NB4 (cell line): Measurements from ENCODE around the gene IGF1R.
"Not testable (repeated sequence)": the region's sequence is repeated elsewhere in the genome, so short reads cannot be mapped to it uniquely, and the experiment has no call there.

ENCODE experiments used
- MYC ChIP-seq: IDR thresholded peaks from 2 replicates; pipeline ENCODE4 v1.6.1; 2011; ENCODE audit warnings: low read depth, low read length
- POLR2A ChIP-seq: IDR thresholded peaks from 2 replicates; pipeline ENCODE4 v1.6.1; 2011; ENCODE audit warnings: mild to moderate bottlenecking; ENCODE audit not compliant: insufficient read length; ENCODE audit errors: extremely low read depth
- TF ChIP-seq, protein P1 (sequence below): IDR thresholded peaks from one replicate; pipeline ENCODE4 v1.5.1; 2012; ENCODE audit warnings: low read depth, low read length
- TF ChIP-seq, protein P2 (sequence below): IDR thresholded peaks from 2 replicates; pipeline ENCODE4 v1.6.1; 2011; ENCODE audit warnings: low read depth, low read length

DNA sequence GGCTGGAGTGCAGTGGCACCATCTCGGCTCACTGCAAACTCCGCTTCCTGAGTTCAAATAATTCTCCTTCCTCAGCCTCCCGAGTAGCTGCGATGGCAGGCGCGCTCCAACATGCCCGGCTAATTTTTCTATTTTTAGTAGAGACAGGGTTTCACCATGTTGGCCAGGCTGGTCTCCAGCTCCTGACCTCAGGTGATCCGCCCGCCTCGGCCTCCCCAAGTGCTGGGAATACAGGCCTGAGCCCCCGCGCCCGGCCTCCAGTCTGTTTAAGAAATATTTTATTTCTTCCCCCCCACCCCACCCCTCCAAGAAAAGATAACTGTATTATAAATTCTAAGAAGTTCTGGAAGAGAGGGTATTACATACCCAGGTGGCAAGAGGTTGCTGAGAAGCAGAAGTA lies 29.8 kb upstream of the IGF1R start:
- TF ChIP-seq, protein P1, sequence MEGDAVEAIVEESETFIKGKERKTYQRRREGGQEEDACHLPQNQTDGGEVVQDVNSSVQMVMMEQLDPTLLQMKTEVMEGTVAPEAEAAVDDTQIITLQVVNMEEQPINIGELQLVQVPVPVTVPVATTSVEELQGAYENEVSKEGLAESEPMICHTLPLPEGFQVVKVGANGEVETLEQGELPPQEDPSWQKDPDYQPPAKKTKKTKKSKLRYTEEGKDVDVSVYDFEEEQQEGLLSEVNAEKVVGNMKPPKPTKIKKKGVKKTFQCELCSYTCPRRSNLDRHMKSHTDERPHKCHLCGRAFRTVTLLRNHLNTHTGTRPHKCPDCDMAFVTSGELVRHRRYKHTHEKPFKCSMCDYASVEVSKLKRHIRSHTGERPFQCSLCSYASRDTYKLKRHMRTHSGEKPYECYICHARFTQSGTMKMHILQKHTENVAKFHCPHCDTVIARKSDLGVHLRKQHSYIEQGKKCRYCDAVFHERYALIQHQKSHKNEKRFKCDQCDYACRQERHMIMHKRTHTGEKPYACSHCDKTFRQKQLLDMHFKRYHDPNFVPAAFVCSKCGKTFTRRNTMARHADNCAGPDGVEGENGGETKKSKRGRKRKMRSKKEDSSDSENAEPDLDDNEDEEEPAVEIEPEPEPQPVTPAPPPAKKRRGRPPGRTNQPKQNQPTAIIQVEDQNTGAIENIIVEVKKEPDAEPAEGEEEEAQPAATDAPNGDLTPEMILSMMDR: not testable (repeated sequence)
- TF ChIP-seq POLR2A, MYC: not testable (repeated sequence)
- TF ChIP-seq, protein P2, sequence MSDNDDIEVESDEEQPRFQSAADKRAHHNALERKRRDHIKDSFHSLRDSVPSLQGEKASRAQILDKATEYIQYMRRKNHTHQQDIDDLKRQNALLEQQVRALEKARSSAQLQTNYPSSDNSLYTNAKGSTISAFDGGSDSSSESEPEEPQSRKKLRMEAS: not testable (repeated sequence)
